Anterior cingulate cortex (tissue), 58 donors: Measurements from ENCODE around the gene SV2C.
A peak's percentile ranks its signal among the peaks of the same experiment; 100 is the strongest.
"Not testable (repeated sequence)": the region's sequence is repeated elsewhere in the genome, so short reads cannot be mapped to it uniquely, and the experiment has no call there.

Experiments
- DNase-seq, 58 donors: peaks; one replicate each; lab custom pipeline; 2025; lab: John Stamatoyannopoulos, UW

Gene SV2C, protein sequence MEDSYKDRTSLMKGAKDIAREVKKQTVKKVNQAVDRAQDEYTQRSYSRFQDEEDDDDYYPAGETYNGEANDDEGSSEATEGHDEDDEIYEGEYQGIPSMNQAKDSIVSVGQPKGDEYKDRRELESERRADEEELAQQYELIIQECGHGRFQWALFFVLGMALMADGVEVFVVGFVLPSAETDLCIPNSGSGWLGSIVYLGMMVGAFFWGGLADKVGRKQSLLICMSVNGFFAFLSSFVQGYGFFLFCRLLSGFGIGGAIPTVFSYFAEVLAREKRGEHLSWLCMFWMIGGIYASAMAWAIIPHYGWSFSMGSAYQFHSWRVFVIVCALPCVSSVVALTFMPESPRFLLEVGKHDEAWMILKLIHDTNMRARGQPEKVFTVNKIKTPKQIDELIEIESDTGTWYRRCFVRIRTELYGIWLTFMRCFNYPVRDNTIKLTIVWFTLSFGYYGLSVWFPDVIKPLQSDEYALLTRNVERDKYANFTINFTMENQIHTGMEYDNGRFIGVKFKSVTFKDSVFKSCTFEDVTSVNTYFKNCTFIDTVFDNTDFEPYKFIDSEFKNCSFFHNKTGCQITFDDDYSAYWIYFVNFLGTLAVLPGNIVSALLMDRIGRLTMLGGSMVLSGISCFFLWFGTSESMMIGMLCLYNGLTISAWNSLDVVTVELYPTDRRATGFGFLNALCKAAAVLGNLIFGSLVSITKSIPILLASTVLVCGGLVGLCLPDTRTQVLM

DNA sequence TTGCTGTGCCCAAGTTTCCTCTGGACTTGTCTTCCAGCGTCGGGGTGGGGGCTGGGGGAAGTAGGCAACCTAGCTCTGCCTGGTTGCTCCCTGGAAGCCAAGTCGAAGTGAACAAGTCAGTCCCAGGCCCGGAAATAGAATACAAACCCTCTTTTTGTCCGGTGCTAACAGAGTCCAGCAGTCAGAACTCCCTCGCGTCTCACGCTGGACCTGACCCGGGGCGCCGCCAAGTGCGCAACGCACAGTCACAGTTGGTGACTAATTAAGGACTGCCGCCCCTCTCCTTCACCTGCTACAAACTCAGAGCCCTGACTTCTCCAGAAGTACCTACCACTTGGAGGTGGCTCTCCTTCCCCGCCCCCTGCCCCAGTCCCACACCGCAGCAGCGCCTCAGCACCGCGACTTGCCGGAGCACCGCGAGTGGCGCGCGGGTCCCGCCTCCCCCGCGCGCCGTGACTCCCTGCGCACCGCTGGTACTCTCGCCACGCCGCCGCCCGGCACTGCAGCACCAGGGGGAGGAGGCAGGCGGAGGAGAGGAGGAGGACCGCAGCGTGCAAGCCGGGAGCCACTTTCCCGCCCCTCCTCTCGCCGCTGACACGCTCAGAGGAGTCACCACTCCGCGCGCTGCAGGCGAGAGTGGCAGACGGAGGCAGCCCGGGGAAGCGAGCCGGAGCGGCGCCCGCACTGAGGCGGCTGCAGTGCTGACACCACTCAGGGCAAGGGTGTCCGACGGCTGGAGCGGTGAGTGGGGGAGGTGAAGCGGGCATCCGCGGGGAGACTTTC is at the start of gene SV2C:
SV2C (plus strand) TSS at position 612 of the 783 bp plus-strand sequence. CDS start 48,368 bp downstream, outside the sequence.
- DNase-seq: peak in 10 of 58 donors; percentile 1 to 39 (median 11)

- not testable (repeated sequence) for DNase-seq
These were observed 45.4 kb upstream of the SV2C start for GRCh38 chr5:76037736-76038151.

- DNase-seq: no peak
These were observed 45.0 kb upstream of the SV2C start for GRCh38 chr5:76038212-76038611.

DNA sequence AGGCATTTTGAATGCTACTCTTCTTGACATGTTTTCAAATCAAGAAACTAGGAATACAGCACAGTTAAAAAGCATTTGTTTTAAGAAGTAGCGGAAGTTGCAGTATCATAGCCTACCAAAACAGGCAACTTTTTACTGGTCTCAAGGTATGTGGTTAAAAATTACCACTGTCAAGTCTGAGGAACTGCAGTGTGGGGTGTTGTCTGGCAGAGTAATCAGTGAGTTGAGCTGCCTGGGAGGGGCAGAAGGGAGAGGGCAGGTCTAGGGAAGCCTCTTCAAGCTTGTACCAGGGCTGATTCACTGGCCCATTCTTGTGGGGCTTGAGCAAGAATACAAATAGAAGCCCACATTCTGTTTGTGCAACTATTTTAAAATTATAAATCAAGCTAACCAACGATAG is 42.4 kb upstream of the SV2C start:
- DNase-seq: no peak

GRCh38 chr5:76041863-76042262 is 41.3 kb upstream of the SV2C start:
- DNase-seq: no peak

- DNase-seq: no peak
These were observed 36.4 kb upstream of the SV2C start for GRCh38 chr5:76046741-76047140.

- DNase-seq: no peak
These were observed 33.0 kb upstream of the SV2C start for GRCh38 chr5:76050134-76050533.

GRCh38 chr5:76062502-76063041 is 20.6 kb upstream of the SV2C start:
- no peak for DNase-seq

DNA sequence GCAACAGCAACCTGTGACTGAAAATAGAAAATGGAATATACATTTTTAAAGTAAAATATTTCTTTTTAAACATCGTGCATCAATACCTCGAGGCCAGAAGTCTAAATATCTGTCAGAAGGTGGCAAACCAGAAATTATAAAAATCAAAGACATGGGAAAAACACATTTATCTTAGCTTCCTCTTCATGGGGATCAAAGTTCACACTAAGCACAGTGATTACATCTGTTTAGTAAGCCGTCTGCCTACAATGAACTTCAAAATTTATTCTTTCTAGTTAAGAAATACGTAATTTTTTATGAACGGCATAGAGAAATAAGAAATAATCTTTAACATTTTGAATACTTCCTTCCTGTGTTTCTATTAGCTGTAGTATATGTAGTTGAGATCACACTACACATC is 17.9 kb upstream of the SV2C start:
- DNase-seq: no peak

- no peak for DNase-seq
These were observed 14.0 kb upstream of the SV2C start for GRCh38 chr5:76069061-76069735.

DNA sequence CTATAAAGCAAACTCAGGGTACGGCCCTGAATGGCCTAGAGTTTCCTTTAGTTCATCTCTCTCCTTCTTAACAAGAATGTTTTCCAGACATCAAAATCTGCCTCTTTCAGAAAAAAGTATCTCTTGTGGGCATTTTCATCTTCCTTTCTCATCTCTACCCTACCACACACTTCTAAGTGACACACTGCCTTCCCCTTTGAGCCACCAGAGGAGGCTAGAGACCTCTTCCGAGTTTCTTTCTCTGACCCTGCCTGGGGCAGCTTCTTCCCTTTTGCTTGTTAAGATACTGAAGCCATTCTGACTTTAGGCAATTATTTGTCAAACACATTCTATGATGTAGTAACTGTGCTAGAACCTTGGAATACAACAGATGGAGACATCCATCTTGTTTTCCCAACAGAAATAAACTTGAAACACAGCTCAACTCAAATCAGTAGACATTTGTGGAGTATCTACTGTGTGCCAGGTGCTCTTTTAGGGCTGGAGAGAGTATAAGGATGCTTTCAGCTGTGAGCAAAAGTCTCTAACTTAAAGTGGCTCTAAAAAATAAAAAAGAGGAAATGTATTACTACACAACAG is 8.6 kb upstream of the SV2C start:
- DNase-seq: no peak

DNA sequence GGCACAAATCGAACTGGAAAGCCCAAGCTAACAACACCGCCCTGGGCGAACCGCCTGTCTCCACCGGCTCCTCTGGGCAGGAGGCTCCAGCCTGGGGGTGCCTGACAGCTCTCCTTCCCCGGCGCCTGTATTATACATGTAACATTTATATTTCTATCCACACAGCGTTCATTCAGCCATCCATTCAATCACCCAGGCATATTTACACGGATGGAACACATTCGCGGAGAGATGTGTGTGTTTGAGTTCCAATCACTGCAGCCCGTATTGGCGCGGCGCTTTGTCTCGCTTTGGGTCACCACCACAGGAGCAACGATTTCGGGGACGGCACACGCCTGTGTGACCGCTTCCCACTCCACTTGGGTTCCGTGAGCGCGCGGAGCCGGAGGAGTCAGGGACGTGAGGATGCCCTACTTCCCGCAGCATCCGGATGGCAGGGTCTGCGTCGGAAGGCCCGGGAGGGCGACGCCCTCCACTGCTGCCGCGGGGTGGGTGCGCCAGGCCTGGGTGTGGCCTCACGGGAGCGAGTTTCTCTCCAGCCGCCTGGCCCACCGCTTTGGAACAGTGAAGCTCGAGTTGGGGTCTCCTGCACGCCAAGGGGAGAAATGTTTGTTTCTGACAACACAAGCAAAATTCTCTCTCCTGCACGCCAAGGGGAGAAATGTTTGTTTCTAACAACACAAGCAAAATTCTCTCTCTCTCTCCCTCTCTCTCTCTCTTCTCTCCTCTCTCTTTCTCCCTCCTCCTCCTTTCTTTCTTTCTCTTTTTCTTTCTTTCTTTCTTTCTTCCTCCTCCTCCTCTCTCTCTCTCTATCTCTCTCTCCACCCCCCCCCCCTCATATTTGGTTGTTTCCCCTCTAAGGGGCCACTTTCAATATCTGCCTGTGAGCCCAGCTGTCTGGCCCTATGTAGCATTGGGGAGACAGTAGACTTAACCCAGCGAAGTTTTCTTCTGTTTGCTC is 1.1 kb upstream of the SV2C start:
- DNase-seq: peak in 2 of 58 donors; percentile 1 to 10

- peak in 1 of 58 donors; percentile 19 for DNase-seq
These were observed 642 bp downstream of the SV2C start for GRCh38 chr5:76083555-76084495.

- DNase-seq: peak in 2 of 58 donors; percentile 7 to 35
These were observed 1.5 kb downstream of the SV2C start for GRCh38 chr5:76084496-76085242.

DNA sequence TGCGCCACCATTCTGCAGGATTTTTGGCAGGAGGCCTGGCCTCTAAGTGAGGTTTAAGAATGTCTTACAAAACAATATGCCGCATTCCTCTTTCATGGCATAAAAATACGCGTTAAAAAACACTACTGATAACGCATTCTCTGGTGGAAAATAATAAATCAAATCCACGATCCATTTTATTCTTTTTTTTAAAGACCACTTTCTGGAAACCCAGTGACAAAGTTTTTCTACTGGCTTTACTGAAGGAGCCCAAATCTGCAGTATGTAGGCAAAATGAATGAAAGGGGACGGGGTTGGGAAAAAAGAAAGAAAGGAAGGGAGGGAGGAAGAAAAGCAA is 2.0 kb downstream of the SV2C start:
- DNase-seq: no peak

DNA sequence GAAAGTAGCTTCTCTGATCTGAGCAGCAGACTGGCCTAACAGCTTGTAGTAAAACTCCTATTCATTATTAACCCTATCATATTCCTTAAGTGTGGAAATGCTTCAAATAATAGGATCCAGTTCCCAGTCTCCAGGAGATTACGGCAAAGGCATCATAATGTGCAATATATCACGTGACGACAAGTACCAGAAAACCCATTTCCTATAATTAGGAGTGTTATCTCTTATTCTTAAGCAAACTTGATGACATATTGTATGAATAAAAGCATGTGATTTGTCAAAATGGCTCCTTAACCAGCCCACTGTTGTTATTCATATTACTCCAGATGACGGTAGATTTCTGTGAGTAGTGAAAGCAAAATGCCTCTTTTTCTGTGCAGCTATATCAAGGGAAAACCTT is 2.9 kb downstream of the SV2C start:
- DNase-seq: no peak

DNA sequence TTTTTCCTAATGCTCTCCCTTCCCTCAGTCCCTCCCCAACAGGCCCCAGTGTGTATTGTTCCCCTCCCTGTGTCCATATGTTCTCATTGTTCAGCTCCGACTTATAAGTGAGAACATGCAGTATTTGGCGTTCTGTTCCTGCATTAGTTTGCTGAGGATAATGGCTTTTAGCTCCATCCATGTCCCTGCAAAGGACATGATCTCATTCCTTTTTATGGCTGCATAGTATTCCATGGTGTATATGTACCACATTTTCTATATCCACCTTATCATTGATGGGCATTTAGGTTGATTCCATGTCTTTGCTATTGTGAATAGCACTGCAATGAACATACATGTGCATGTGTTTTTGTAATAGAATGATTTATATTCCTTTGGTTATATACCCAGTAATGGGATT is 6.0 kb downstream of the SV2C start:
- not testable (repeated sequence) for DNase-seq
